Right cardiac atrium (tissue), 5 donors: ENCODE results near the gene SEPTIN1. TPM values are rescaled to one million over a fixed set of nuclear protein-coding genes. Genes with fewer than 3 reads are reported as not detected.
A peak's percentile ranks its signal among the peaks of the same experiment; 100 is the strongest.
"Not testable (repeated sequence)": the region's sequence is repeated elsewhere in the genome, so short reads cannot be mapped to it uniquely, and the experiment has no call there.

Experiments
- ATAC-seq, 2 donors: fragments of 200-7000 bp; cut with Tn5 transposase; one replicate each; pipeline versions ENCODE4 v1.8.0 to v1.9.1; 2020; ENCODE audit warnings: moderate library complexity in 2 of 2, mild to moderate bottlenecking in 1 of 2
- DNase-seq, 3 donors: peaks; one replicate each; pipeline ENCODE4 v3.0.0-alpha.2; 2020
- H3K27ac ChIP-seq: one replicate; pipeline ENCODE4 v1.5.1; 2013; ENCODE audit warnings: mild to moderate bottlenecking, low read length, control low read depth, moderate library complexity
- H3K27me3 ChIP-seq: one replicate; pipeline ENCODE4 v1.6.1; 2013; ENCODE audit not compliant: control insufficient read depth, insufficient read depth
- H3K4me1 ChIP-seq: one replicate; pipeline ENCODE4 v1.6.1; 2013; ENCODE audit warnings: low read length; ENCODE audit not compliant: control insufficient read depth, insufficient read depth
- H3K4me3 ChIP-seq: one replicate; pipeline ENCODE4 v1.5.1; 2013; ENCODE audit warnings: low read length, control low read depth
- H3K9me3 ChIP-seq: one replicate; pipeline ENCODE4 v1.6.1; 2013; ENCODE audit warnings: low read length; ENCODE audit not compliant: control insufficient read depth
- WGBS: extraction: QIAGEN DNeasy Blood & Tissue Kit; methylation state at CpG from one replicate; pipeline ENCODE4 v1.1.7; 2013; 5-methylcytosine and 5-hydroxymethylcytosine counted together
- intact Hi-C, 4 donors: fragments of 100-400 bp; cut with DNase I; formaldehyde crosslinking; loops; one replicate each; pipeline versions ENCODE4 v1.11.0 to v1.14.0; 2022 to 2023
- polyA plus RNA-seq: library from polyadenylated mRNA; stranded (reverse); fragments of 200-250 nt; gene quantifications from one replicate; pipeline ENCODE4 v1.2.3, GENCODE V29; 2013
- total RNA-seq, 4 donors: library from RNA; stranded (reverse); fragmentation: NEBNext Ultra II Directional; extraction: Animal tissue kit (Norgen Biotek cat#: 25700); gene quantifications; one replicate each; pipeline ENCODE4 v1.2.1, GENCODE V29; 2021
- donor health status: healthy with polysubstance abuse.
- donor health status: DM: no; HTN: yes; CAD: no.
- donor health status: DM: no; HTN: no; CAD: no.
- donor health status: DM: no; HTN: yes; CAD: no; lungs with severe emphysema.
- donor health status: DM: yes; HTN: yes; CAD: no.

SEPTIN1 gene
- total and polyA plus RNA-seq, 5 donors = 1.1 to 3.6 (median 1.8) TPM

GRCh38 chr16:30398661-30399434 lies 16.5 kb upstream of the SEPTIN1 start:
- intact Hi-C loops = loop anchor here in 1 of 4 donors (10.0 kb wide), 1 partner anchor 304 kb away; the partner anchor contains the start of genes TBX6 and YPEL3
- no peak overlapping the region for H3K4me3 ChIP-seq
- ATAC-seq (no peak), DNase-seq (peak in 1 of 3 donors; percentile 53)
- H3K9me3 ChIP-seq = no peaks in the 10 kb centered on the region
- 79% methylated on average over 23 of the region's 23 CpGs for WGBS
- no peak overlapping the region for H3K27ac ChIP-seq
- H3K27me3 ChIP-seq = no peaks in the 10 kb centered on the region
- H3K4me1 ChIP-seq = no peaks in the 10 kb centered on the region

- H3K27ac ChIP-seq = no peak overlapping the region
- H3K27me3 ChIP-seq = no peaks in the 10 kb centered on the region
- H3K4me1 ChIP-seq = no peaks in the 10 kb centered on the region
- no peaks in the 10 kb centered on the region for H3K9me3 ChIP-seq
- ATAC-seq (no peak), DNase-seq (peak in 2 of 3 donors; percentile 20 to 60)
- H3K4me3 ChIP-seq = no peak overlapping the region
- WGBS = 93% methylated on average over 42 of the region's 42 CpGs
- intact Hi-C loops = loop anchor here in 1 of 4 donors (10.0 kb wide), 1 partner anchor 303 kb away; the partner anchor contains the start of genes TBX6 and YPEL3
These were observed 15.7 kb upstream of the SEPTIN1 start for GRCh38 chr16:30397776-30398660.

GRCh38 chr16:30397056-30397455 lies 14.7 kb upstream of the SEPTIN1 start:
- no peaks in the 10 kb centered on the region for H3K4me1 ChIP-seq

GRCh38 chr16:30396627-30397026 lies 14.3 kb upstream of the SEPTIN1 start:
- not testable (repeated sequence) for H3K4me1 ChIP-seq, H3K4me3 ChIP-seq, ATAC-seq, H3K27ac ChIP-seq, H3K9me3 ChIP-seq, H3K27me3 ChIP-seq
- peak in 1 of 3 donors; percentile 9 for DNase-seq
- intact Hi-C loops = loop anchor here in 1 of 4 donors (10.0 kb wide), 1 partner anchor 302 kb away; the partner anchor contains the start of genes TBX6 and YPEL3
- WGBS = 79% methylated on average over 4 of the region's 4 CpGs

More at GRCh38 chr16:30397056-30397455, 14.7 kb upstream of the SEPTIN1 start:
- Histone ChIP-seq H3K9me3 (no peaks in the 10 kb centered on the region), H3K27me3 (no peaks in the 10 kb centered on the region), H3K27ac (no peak overlapping the region), H3K4me3 (no peak overlapping the region)
- ATAC-seq = no peak
- 51% methylated on average over 4 of the region's 4 CpGs for WGBS
- DNase-seq = no peak
- intact Hi-C loops = loop anchor here in 1 of 4 donors (10.0 kb wide), 1 partner anchor 302 kb away; the partner anchor contains the start of genes TBX6 and YPEL3

- intact Hi-C loops = loop anchor here in 1 of 4 donors (10.0 kb wide), 1 partner anchor 301 kb away; the partner anchor contains the start of genes TBX6 and YPEL3
- DNase-seq (no peak), ATAC-seq (no peak)
- peak overlapping the region; percentile 14 for H3K27ac ChIP-seq
- H3K27me3 ChIP-seq = no peaks in the 10 kb centered on the region
- no peaks in the 10 kb centered on the region for H3K4me1 ChIP-seq
- H3K4me3 ChIP-seq = peak overlapping the region; percentile 86
- no peaks in the 10 kb centered on the region for H3K9me3 ChIP-seq
- WGBS = 10% methylated on average over 13 of the region's 13 CpGs
These were observed 13.7 kb upstream of the SEPTIN1 start for GRCh38 chr16:30395992-30396585.

- DNase-seq (peak; percentile 93 to 96 (median 96)), ATAC-seq (peak; percentile 97 to 98)
- Histone ChIP-seq H3K9me3 (no peaks in the 10 kb centered on the region), H3K27me3 (no peaks in the 10 kb centered on the region), H3K4me1 (no peaks in the 10 kb centered on the region), H3K4me3 (peak within 1 kb of the TSS; percentile 86), H3K27ac (peak within 1 kb of the TSS; percentile 96)
- under 1% methylated on average over 102 of the region's 103 CpGs for WGBS
- intact Hi-C loops = loop anchor here in 1 of 4 donors (10.0 kb wide), 1 partner anchor 301 kb away; the partner anchor contains the start of genes TBX6 and YPEL3
These were observed 13.0 kb upstream of the SEPTIN1 start, which contains the start of gene ZNF48 for GRCh38 chr16:30395155-30395991. Gene ZNF48, plus strand, starts transcription at chr16:30395420. Its CDS starts 375 bp downstream, at chr16:30395795.

GRCh38 chr16:30394592-30395154 lies 12.3 kb upstream of the SEPTIN1 start:
- DNase-seq (peak in 2 of 3 donors; percentile 48 to 53), ATAC-seq (peak; percentile 43 to 68)
- 4% methylated on average over 31 of the region's 31 CpGs for WGBS
- peak overlapping the region; percentile 96 for H3K27ac ChIP-seq
- H3K27me3 ChIP-seq = no peaks in the 10 kb centered on the region
- H3K4me1 ChIP-seq = no peaks in the 10 kb centered on the region
- intact Hi-C loops = loop anchor here in 1 of 4 donors (10.0 kb wide), 1 partner anchor 300 kb away; the partner anchor contains the start of genes TBX6 and YPEL3
- H3K4me3 ChIP-seq = peak overlapping the region; percentile 86
- H3K9me3 ChIP-seq = no peaks in the 10 kb centered on the region

GRCh38 chr16:30383521-30383920 lies 1.2 kb upstream of the SEPTIN1 start:
- ATAC-seq = no peak
- Histone ChIP-seq H3K27me3 (no peaks in the 10 kb centered on the region), H3K9me3 (no peaks in the 10 kb centered on the region), H3K4me1 (peaks cover 2% of the 10 kb centered on the region), H3K27ac (no peak overlapping the region), H3K4me3 (no peak overlapping the region)
- DNase-seq = peak in 1 of 3 donors; percentile 10
- 35% methylated on average over 2 of the region's 2 CpGs for WGBS
- intact Hi-C loops = no loop called here

GRCh38 chr16:30381291-30382041 lies 895 bp downstream of the SEPTIN1 start:
- no peak overlapping the region for H3K27ac ChIP-seq

More at GRCh38 chr16:30381291-30382041, 895 bp downstream of the SEPTIN1 start:
- intact Hi-C loops = no loop called here
- no peak for ATAC-seq
- no peaks in the 10 kb centered on the region for H3K9me3 ChIP-seq
- 75% methylated on average over 13 of the region's 13 CpGs for WGBS
- no peak overlapping the region for H3K4me3 ChIP-seq
- H3K27me3 ChIP-seq = no peaks in the 10 kb centered on the region
- DNase-seq = peak in 1 of 3 donors; percentile 47
- H3K4me1 ChIP-seq = peaks cover 2% of the 10 kb centered on the region
